ENCODE measurements around the gene MARCHF9. TPM values are rescaled to one million over a fixed set of nuclear protein-coding genes. Genes with fewer than 3 reads are reported as not detected.
"Not testable (repeated sequence)": the region's sequence is repeated elsewhere in the genome, so short reads cannot be mapped to it uniquely, and the experiment has no call there.

Gene MARCHF9
- total RNA-seq (2014; rRNA removed; shearing (Covaris generic)) = 5.5 and 7.3 TPM in 2 replicates

DNA sequence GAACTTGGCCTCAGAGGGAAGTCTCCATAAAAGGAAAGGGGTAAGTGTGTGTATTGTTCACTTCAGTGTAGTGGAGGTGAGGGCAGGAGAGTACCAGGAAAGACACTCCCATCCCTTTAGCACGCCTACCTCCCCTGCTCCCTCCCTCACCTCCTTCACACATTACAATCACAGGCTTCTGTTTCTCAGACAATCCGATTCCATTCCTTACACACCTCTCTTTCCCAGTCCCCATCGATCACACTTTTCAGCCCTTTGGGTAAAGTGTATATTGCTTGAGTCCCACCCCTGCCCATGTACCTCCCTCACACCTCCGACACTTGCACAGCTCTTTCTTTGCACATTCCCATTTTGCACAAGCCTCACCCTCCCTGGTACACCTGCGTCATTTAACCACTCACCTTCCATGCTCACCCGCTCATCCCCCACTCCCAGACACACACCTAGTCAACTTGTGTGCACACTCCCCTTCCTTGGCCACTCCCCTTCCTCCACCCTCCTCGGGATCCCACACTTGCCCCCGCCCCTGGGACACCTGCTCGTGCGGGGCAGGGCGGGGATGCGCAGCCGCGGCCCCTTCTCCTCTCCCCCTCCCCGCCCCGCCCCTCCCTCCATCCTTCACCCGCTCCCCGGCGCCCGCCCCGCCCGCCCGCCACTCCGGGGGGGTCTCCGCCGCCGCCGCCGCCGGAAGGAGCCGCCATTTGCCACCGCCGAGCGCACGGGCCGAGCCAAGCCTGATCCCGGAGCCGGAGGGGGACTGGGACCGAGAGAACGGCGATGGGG lies at the start of gene MARCHF9:
Gene MARCHF9 (plus strand): TSS at position 693 of the 783 bp plus-strand sequence. CDS start 426 bp downstream, outside the sequence.
- peak; percentile 37 for DNase-seq (ENCODE audit: low spot score)

DNA sequence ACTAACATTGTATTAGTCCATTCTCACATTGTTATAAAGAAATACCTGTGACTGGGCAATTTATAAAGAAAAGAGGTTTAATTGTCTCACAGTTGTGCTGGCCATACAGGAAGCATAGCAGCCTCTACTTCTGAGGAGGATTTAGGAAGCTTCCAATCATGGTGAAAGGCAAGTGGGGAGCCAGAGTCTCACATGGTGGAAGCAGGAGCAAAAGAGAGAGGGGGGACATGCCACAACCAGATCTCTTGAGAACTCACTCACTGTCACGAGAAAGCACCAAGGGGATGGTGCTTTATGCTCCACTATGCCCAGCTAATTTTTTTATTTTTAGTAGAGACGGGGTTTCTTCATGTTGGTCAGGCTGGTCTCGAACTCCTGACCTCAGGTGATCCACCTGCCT lies 47.7 kb upstream of the MARCHF9 start:
- DNase-seq (ENCODE audit: low spot score) = no peak

GRCh38 chr12:57708296-57708695 lies 46.6 kb upstream of the MARCHF9 start:
- DNase-seq (ENCODE audit: low spot score) = no peak

- DNase-seq (ENCODE audit: low spot score) = no peak
Observed at GRCh38 chr12:57712701-57713100, 42.2 kb upstream of the MARCHF9 start.

DNA sequence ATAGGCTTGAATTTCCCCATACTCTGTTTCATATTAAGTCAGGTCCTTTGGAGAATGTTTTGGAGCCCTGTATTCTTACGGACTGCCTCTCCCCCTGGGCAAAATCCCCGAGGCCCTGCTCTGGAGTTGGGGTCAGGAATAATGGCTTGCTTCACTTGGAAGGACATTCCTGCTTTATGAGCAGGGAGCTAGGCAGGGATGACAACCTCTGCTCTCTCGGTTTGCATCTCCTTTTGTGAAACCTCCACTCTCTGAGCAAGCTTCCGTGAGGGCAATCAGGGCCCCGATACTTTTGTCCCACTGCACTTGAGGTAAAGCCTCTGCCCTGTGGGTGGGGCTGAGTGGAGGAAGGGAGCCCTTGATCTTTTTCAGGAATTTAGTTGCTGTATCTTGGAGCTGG lies 41.7 kb upstream of the MARCHF9 start:
- no peak for DNase-seq (ENCODE audit: low spot score)

- DNase-seq (ENCODE audit: low spot score) = not testable (repeated sequence)
Observed at GRCh38 chr12:57715036-57715748, 39.7 kb upstream of the MARCHF9 start.

GRCh38 chr12:57715786-57716185 lies 39.1 kb upstream of the MARCHF9 start:
- DNase-seq (ENCODE audit: low spot score) = no peak

DNA sequence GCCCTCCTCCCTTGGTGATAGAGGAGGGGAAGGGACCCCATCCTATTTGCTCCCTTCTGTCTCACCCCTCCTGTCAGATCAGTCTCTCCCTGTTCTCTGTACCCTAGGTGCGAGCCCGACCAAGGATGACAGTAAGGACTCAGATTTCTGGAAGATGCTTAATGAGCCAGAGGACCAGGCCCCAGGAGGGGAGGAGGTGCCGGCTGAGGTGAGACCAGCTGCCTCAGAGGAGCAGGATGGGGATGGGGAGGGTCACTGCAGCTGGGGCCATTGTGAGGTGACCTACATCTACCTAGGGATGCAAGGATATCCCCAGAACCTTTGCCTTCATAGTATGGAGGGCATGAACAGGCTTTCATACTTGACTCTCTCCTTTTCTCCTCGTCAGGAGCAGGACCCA lies 38.6 kb upstream of the MARCHF9 start:
- DNase-seq (ENCODE audit: low spot score) = no peak

DNA sequence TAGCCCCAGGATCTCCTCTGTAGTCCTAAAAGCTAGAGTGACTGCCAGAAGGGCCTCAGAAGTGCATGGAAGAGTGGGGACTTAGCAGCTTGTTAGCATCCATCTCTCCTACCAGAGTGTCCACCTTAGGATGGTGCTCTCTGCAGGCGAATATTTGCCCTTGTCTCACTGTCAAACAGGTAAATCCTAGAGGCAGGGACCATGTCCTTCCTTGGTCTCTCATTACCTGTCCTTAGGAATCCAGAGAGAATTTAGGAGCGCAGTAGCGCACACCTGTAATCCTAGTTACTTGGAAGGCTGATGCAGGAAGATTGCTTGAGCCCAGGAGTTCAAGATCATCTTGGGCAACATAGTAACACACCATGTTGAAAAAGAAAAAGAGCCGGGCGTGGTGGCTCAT lies 37.8 kb upstream of the MARCHF9 start:
- no peak for DNase-seq (ENCODE audit: low spot score)

DNA sequence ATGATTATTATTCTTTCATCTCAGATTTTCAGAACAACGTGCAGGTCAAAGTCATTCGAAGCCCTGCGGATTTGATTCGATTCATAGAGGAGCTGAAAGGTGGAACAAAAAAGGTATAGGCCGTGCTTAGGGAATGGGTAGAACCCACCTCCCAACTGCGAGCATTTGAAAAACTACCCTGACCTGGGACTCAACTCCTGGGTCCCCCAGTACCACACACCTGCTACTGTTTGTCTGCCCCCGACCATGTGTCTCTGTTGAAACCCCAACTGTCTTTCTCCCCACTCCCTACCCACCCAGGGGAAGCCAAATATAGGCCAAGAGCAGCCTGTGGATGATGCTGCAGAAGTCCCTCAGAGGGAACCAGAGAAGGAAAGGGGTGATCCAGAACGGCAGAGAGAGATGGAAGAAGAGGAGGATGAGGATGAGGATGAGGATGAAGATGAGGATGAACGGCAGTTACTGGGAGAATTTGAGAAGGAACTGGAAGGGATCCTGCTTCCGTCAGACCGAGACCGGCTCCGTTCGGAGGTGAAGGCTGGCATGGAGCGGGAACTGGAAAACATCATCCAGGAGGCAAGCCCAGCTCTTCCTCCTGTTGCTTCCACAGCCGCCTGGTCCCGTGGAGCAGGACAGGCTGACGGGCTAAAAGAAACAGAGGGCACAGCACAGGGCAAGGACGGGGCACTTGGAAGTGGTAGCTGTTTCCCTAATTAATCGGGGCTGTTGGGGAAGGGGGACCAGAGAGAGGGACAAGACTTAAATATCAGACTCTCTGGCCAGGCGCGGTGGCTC lies 36.9 kb upstream of the MARCHF9 start:
- DNase-seq (ENCODE audit: low spot score) = no peak

GRCh38 chr12:57718641-57719528 lies 36.0 kb upstream of the MARCHF9 start:
- no peak for DNase-seq (ENCODE audit: low spot score)

DNA sequence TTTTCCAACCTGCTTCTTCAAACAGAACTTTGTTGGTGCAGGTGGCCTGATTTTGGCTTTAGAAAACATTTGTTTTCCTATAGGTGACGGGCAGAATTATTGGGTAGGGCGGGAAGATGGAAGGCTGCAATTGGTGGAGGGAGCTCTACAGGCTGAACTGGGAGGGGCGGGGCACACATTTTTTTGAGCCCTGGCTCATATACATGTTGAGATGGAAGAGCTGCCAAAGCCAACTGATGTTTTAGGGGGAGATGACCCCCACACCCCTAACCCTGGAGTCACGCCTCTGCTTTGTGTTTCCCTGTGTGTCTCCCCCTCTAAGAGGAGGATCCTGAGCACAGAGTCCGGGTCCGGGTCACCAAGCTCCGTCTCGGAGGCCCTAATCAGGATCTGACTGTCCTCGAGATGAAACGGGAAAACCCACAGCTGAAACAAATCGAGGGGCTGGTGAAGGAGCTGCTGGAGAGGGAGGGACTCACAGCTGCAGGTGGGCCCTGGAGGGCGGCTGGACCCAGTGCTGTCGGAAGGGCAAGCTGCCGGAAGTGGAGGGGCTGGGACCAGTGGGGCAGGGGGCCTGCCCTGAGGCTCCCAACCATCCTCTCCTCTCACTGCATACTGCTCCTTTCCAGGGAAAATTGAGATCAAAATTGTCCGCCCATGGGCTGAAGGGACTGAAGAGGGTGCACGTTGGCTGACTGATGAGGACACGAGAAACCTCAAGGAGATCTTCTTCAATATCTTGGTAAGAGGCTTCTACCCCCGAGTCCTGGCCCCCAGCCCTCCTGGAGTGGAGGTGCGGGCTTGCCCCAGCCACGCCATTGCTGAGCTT lies 34.9 kb upstream of the MARCHF9 start:
- no peak for DNase-seq (ENCODE audit: low spot score)

DNA sequence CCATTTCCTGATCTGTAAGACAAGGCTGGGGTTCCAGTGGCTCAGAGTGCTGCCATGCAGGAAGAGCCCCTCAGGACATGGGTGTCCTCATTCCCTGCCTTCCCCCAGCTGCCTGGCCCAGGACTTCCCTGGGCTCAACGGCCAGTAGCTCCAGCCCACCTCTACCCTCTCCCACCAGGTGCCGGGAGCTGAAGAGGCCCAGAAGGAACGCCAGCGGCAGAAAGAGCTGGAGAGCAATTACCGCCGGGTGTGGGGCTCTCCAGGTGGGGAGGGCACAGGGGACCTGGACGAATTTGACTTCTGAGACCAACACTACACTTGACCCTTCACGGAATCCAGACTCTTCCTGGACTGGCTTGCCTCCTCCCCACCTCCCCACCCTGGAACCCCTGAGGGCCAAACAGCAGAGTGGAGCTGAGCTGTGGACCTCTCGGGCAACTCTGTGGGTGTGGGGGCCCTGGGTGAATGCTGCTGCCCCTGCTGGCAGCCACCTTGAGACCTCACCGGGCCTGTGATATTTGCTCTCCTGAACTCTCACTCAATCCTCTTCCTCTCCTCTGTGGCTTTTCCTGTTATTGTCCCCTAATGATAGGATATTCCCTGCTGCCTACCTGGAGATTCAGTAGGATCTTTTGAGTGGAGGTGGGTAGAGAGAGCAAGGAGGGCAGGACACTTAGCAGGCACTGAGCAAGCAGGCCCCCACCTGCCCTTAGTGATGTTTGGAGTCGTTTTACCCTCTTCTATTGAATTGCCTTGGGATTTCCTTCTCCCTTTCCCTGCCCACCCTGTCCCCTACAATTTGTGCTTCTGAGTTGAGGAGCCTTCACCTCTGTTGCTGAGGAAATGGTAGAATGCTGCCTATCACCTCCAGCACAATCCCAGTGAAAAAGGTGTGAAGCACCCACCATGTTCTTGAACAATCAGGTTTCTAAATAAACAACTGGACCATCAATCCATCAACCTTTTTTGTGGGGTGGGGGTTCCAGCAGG lies 34.0 kb upstream of the MARCHF9 start:
- no peak for DNase-seq (ENCODE audit: low spot score)

DNA sequence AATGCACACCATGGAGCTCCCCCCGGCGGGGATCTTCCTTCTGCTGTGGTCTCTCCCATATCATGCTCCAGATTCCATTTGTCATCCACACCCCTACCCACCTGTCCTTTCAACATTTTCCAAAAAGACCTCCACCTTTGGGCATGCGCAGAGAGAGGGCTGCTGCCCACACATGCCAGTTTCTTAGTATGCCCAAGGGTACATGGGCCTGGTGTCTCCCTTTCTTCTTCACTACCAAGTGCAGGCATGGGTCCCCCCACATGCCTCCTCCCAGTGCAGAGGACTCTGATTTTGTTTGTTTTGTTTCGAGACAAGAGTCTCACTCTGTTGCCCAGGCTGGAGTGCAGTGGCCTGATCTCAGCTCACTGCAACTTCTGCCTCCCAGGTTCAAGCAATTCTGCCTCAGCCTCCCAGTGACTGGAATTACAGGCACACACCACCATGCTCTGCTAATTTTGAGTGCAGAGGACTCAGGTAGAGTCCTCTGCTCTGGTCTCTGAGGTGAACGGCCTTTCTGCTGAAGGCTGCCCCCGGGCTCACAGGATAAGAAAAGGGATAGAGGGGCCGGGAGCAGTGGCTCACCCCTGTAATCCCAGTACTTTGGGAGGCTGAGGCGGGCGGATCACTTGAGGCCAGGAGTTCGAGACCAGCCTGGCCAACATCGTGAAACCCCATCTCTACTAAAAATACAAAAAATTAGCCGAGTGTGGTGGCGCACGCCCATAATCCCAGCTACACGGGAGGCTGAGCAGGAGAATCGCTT lies 32.9 kb upstream of the MARCHF9 start:
- DNase-seq (ENCODE audit: low spot score) = not testable (repeated sequence)

DNA sequence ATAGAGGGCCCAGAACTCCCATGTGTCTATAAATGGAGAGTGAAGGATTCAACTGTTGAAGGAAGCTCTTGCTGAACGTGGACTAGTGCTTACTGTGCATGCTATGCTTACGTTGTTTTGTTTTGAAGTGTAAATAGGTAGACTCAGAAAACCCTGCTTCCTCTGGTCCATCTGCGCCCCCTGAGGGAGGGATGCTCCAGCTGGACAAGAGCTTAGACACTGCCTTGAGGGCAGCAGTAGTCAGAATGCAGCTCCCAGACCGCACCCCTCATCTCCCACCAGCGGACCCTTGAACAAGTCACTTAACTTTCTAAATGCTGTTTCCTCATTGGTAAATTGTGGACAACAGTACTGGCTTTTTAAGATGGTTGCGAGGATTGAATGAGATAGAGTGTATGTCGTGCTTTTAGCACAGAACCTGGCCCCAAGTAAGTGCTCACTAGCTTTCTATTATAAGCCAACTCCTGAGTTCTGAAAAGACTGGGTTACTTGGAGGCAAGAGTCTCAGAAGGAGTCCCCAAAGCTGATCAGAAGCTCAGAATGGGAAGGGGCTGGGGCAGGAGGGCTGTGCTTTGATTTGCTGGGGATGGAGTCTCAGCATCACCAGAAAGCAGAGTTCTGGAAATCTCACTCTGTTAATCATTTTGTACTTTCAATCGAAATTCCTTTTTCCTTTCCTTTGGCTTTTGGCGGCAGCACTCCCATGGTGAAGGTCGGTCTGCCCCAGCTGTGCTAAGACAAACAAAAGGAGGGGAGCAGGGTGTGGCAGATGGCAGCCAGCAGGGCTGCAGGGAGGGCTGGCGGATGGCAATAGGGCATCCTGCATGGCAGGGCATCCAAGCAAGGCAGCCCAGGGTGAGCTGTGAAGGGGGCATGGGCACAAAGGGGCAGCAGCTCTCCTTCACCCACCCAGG lies 31.9 kb upstream of the MARCHF9 start:
- no peak for DNase-seq (ENCODE audit: low spot score)

GRCh38 chr12:57723630-57723962 lies 31.3 kb upstream of the MARCHF9 start:
- no peak for DNase-seq (ENCODE audit: low spot score)
